GM12878 (cell line): Measurements from ENCODE around the gene NRG2.

Experiments
- DPF2 ChIP-seq: fragments of 450-650 bp; IDR thresholded peaks from 2 replicates; pipeline ENCODE4 v1.6.1; 2017; ENCODE audit warnings: mild to moderate bottlenecking
- HDAC6 ChIP-seq: fragments of 200-600 bp; sonication (generic); IDR thresholded peaks from one replicate; pipeline ENCODE4 v1.8.0; 2017; ENCODE audit warnings: antibody characterized with exemption; ENCODE audit not compliant: unreplicated experiment
- RELA ChIP-seq: fragments of 450-650 bp; IDR thresholded peaks from 2 replicates; pipeline ENCODE4 v1.8.0; 2014; ENCODE audit warnings: borderline replicate concordance; ENCODE audit not compliant: partially characterized antibody
- REST ChIP-seq: IDR thresholded peaks from 2 replicates; pipeline ENCODE4 v1.6.1; 2012; ENCODE audit warnings: mild to moderate bottlenecking, low read depth, low read length
- RFX5 ChIP-seq: IDR thresholded peaks from 2 replicates; pipeline ENCODE4 v1.6.1; 2011; ENCODE audit warnings: low read depth, low read length, improper control_type of control experiment
- SREBF2 ChIP-seq: IDR thresholded peaks from 2 replicates; pipeline ENCODE4 v1.6.1; 2012; ENCODE audit warnings: mild to moderate bottlenecking, low read length
- TAF1 ChIP-seq: IDR thresholded peaks from 2 replicates; pipeline ENCODE4 v1.6.1; 2011; ENCODE audit warnings: mild to moderate bottlenecking, low read depth, low read length, borderline replicate concordance
- TCF7 ChIP-seq: IDR thresholded peaks from 2 replicates; pipeline ENCODE4 v1.6.1; 2014; ENCODE audit warnings: antibody characterized with exemption, borderline replicate concordance
- ZNF274 ChIP-seq: IDR thresholded peaks from one replicate; pipeline ENCODE4 v1.8.0; 2011; ENCODE audit not compliant: insufficient read length, insufficient read depth
- TF ChIP-seq, protein P1 (sequence below), 3 experiments: IDR thresholded peaks in 2 of 3; conservative IDR thresholded peaks in 1 of 3; 2 replicates each; pipeline ENCODE4 v1.5.1; 2011; ENCODE audit warnings: low read depth in 3 of 3, low read length in 3 of 3, mild to moderate bottlenecking in 3 of 3, control low read depth in 2 of 3, moderate library complexity in 2 of 3, inconsistent platforms in 1 of 3, mixed read lengths in 1 of 3; ENCODE audit not compliant: control insufficient read depth in 2 of 3, insufficient read depth in 1 of 3; ENCODE audit errors: extremely low read depth in 1 of 3
- TF ChIP-seq, protein P2 (sequence below): IDR thresholded peaks from 2 replicates; pipeline ENCODE4 v1.6.1; 2012; ENCODE audit warnings: low read length, inconsistent platforms

GRCh38 chr5:140039561-140039960 lies 3.5 kb downstream of the NRG2 start:
- no peak for TF ChIP-seq RFX5
- 0 out of 2 replicates have a peak, but pooled peaks have one; percentile 54 for TF ChIP-seq TAF1
- TF ChIP-seq HDAC6, result no peak
- TF ChIP-seq, protein P1, sequence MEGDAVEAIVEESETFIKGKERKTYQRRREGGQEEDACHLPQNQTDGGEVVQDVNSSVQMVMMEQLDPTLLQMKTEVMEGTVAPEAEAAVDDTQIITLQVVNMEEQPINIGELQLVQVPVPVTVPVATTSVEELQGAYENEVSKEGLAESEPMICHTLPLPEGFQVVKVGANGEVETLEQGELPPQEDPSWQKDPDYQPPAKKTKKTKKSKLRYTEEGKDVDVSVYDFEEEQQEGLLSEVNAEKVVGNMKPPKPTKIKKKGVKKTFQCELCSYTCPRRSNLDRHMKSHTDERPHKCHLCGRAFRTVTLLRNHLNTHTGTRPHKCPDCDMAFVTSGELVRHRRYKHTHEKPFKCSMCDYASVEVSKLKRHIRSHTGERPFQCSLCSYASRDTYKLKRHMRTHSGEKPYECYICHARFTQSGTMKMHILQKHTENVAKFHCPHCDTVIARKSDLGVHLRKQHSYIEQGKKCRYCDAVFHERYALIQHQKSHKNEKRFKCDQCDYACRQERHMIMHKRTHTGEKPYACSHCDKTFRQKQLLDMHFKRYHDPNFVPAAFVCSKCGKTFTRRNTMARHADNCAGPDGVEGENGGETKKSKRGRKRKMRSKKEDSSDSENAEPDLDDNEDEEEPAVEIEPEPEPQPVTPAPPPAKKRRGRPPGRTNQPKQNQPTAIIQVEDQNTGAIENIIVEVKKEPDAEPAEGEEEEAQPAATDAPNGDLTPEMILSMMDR (IDR thresholded peaks at IDR 0.05 in 2 of 3, conservative IDR thresholded peaks at IDR 0.05 in 1 of 3; ENCODE audit: control insufficient read depth in 2 of 3, extremely low read depth in 1 of 3, insufficient read depth in 1 of 3, low read depth in 3 of 3, low read length in 3 of 3), result no peak
- TF ChIP-seq REST, result no peak
- TF ChIP-seq ZNF274, result no peak
- no peak for TF ChIP-seq DPF2
- TF ChIP-seq, protein P2, sequence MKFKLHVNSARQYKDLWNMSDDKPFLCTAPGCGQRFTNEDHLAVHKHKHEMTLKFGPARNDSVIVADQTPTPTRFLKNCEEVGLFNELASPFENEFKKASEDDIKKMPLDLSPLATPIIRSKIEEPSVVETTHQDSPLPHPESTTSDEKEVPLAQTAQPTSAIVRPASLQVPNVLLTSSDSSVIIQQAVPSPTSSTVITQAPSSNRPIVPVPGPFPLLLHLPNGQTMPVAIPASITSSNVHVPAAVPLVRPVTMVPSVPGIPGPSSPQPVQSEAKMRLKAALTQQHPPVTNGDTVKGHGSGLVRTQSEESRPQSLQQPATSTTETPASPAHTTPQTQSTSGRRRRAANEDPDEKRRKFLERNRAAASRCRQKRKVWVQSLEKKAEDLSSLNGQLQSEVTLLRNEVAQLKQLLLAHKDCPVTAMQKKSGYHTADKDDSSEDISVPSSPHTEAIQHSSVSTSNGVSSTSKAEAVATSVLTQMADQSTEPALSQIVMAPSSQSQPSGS, result no peak
- peak; percentile 92 for TF ChIP-seq RELA
- TF ChIP-seq TCF7, result no peak
- no peak for TF ChIP-seq SREBF2
